KOPT-K1 (cell line): ENCODE measurements around the gene SFPQ.
"Not testable (repeated sequence)": the region's sequence is repeated elsewhere in the genome, so short reads cannot be mapped to it uniquely, and the experiment has no call there.

ENCODE experiments used
- H3K27ac ChIP-seq: fragments of 200-600 bp; sonication (generic); 2 replicates; pipeline ENCODE4 v1.5.1; 2016; ENCODE audit warnings: antibody characterized with exemption, mild to moderate bottlenecking, low read depth, low read length; ENCODE audit not compliant: poor library complexity, severe bottlenecking
- H3K36me3 ChIP-seq: fragments of 200-600 bp; sonication (generic); 2 replicates; pipeline ENCODE4 v1.5.1; 2017; ENCODE audit warnings: antibody characterized with exemption, mild to moderate bottlenecking, low read length, moderate library complexity; ENCODE audit not compliant: insufficient read depth
- H3K9me3 ChIP-seq: fragments of 200-600 bp; sonication (generic); 2 replicates; pipeline ENCODE4 v1.5.1; 2017; ENCODE audit warnings: antibody characterized with exemption, low read length, mild to moderate bottlenecking; ENCODE audit not compliant: insufficient read depth, poor library complexity, severe bottlenecking

Gene SFPQ

GRCh38 chr1:35192853-35193664, at the start of gene SFPQ:
Gene SFPQ, minus strand, starts transcription at chr1:35193145. Its CDS starts 96 bp downstream, at chr1:35193049.
- Histone ChIP-seq H3K36me3 (peaks cover 43% of the 10 kb centered on the region), H3K27ac (peak within 1 kb of the TSS; percentile 99), H3K9me3 (no peaks in the 10 kb centered on the region)

GRCh38 chr1:35236772-35237171, 43.8 kb upstream of the SFPQ start:
- not testable (repeated sequence) for H3K9me3 ChIP-seq, H3K27ac ChIP-seq, H3K36me3 ChIP-seq

- no peak overlapping the region for H3K27ac ChIP-seq
- no peaks in the 10 kb centered on the region for H3K9me3 ChIP-seq
- H3K36me3 ChIP-seq: no peaks in the 10 kb centered on the region
These were observed 38.3 kb upstream of the SFPQ start for GRCh38 chr1:35231287-35231686.

GRCh38 chr1:35229587-35230360, 36.8 kb upstream of the SFPQ start:
- Histone ChIP-seq H3K36me3 (no peaks in the 10 kb centered on the region), H3K9me3 (no peaks in the 10 kb centered on the region), H3K27ac (no peak overlapping the region)

- no peak overlapping the region for H3K27ac ChIP-seq
- no peaks in the 10 kb centered on the region for H3K9me3 ChIP-seq
- H3K36me3 ChIP-seq: no peaks in the 10 kb centered on the region
These were observed 33.6 kb upstream of the SFPQ start for GRCh38 chr1:35226546-35226945.

GRCh38 chr1:35223084-35223630, 30.2 kb upstream of the SFPQ start:
- Histone ChIP-seq H3K36me3 (no peaks in the 10 kb centered on the region), H3K27ac (no peak overlapping the region)

GRCh38 chr1:35222322-35223083, 29.6 kb upstream of the SFPQ start:
- Histone ChIP-seq H3K36me3 (no peaks in the 10 kb centered on the region), H3K27ac (no peak overlapping the region), H3K9me3 (no peaks in the 10 kb centered on the region)

More at GRCh38 chr1:35223084-35223630, 30.2 kb upstream of the SFPQ start:
- H3K9me3 ChIP-seq: no peaks in the 10 kb centered on the region

- H3K36me3 ChIP-seq: no peaks in the 10 kb centered on the region
- no peak overlapping the region for H3K27ac ChIP-seq
- no peaks in the 10 kb centered on the region for H3K9me3 ChIP-seq
These were observed 28.0 kb upstream of the SFPQ start for GRCh38 chr1:35220976-35221375.

- Histone ChIP-seq H3K9me3 (no peaks in the 10 kb centered on the region), H3K36me3 (no peaks in the 10 kb centered on the region), H3K27ac (no peak overlapping the region)
These were observed 22.4 kb upstream of the SFPQ start for GRCh38 chr1:35215346-35215745.

GRCh38 chr1:35211120-35211414, 18.1 kb upstream of the SFPQ start:
- no peaks in the 10 kb centered on the region for H3K9me3 ChIP-seq
- H3K36me3 ChIP-seq: no peaks in the 10 kb centered on the region
- H3K27ac ChIP-seq: peak overlapping the region; percentile 9

- H3K36me3 ChIP-seq: no peaks in the 10 kb centered on the region
- peak overlapping the region; percentile 9 for H3K27ac ChIP-seq
- H3K9me3 ChIP-seq: no peaks in the 10 kb centered on the region
These were observed 17.6 kb upstream of the SFPQ start for GRCh38 chr1:35210321-35211119.

- Histone ChIP-seq H3K27ac (no peak overlapping the region), H3K9me3 (no peaks in the 10 kb centered on the region), H3K36me3 (no peaks in the 10 kb centered on the region)
These were observed 10.3 kb upstream of the SFPQ start for GRCh38 chr1:35203295-35203694.

- peak overlapping the region; percentile 48 for H3K27ac ChIP-seq
- no peaks in the 10 kb centered on the region for H3K36me3 ChIP-seq
- H3K9me3 ChIP-seq: no peaks in the 10 kb centered on the region
These were observed 9.2 kb upstream of the SFPQ start for GRCh38 chr1:35202048-35202719.

GRCh38 chr1:35201631-35202030, 8.7 kb upstream of the SFPQ start:
- H3K27ac ChIP-seq: peak overlapping the region; percentile 48
- H3K36me3 ChIP-seq: no peaks in the 10 kb centered on the region
- no peaks in the 10 kb centered on the region for H3K9me3 ChIP-seq
